ENCODE results near the gene KCNJ3.
"Not testable (repeated sequence)": the region's sequence is repeated elsewhere in the genome, so short reads cannot be mapped to it uniquely, and the experiment has no call there.

KCNJ3 gene

GRCh38 chr2:154849482-154849881 lies 151.0 kb downstream of the KCNJ3 start:
- Histone ChIP-seq H4K20me1 (ENCODE audit: insufficient read depth, low read length) (no peaks in the 10 kb centered on the region), H3K4me1 (ENCODE audit: insufficient read depth, low read length) (no peaks in the 10 kb centered on the region), H3K4me2 (ENCODE audit: insufficient read depth, low read length) (no peak overlapping the region), H3K27me3 (ENCODE audit: insufficient read depth, low read length, poor library complexity) (no peaks in the 10 kb centered on the region), H2AFZ (ENCODE audit: low read depth, low read length) (no peak overlapping the region), H3K79me2 (ENCODE audit: insufficient read depth, low read length) (no peaks in the 10 kb centered on the region), H3K9me3 (ENCODE audit: insufficient read depth, low read length, severe bottlenecking) (no peaks in the 10 kb centered on the region), H3K4me3 (ENCODE audit: low read depth in 1 of 2, low read length in 2 of 2) (no peak overlapping the region), H3K27ac (ENCODE audit: low read length) (no peak overlapping the region), H3K36me3 (ENCODE audit: insufficient read depth, low read length) (no peaks in the 10 kb centered on the region), H3K9ac (ENCODE audit: low read depth, low read length) (no peak overlapping the region)
- no peak for ATAC-seq (ENCODE audit: insufficient read depth, low read depth)
- no peak for DNase-seq
- no peak for TF ChIP-seq EZH2 (IDR thresholded peaks at IDR 0.05; ENCODE audit: borderline replicate concordance, low read depth, low read length, severe bottlenecking)
- TF ChIP-seq, protein P1, sequence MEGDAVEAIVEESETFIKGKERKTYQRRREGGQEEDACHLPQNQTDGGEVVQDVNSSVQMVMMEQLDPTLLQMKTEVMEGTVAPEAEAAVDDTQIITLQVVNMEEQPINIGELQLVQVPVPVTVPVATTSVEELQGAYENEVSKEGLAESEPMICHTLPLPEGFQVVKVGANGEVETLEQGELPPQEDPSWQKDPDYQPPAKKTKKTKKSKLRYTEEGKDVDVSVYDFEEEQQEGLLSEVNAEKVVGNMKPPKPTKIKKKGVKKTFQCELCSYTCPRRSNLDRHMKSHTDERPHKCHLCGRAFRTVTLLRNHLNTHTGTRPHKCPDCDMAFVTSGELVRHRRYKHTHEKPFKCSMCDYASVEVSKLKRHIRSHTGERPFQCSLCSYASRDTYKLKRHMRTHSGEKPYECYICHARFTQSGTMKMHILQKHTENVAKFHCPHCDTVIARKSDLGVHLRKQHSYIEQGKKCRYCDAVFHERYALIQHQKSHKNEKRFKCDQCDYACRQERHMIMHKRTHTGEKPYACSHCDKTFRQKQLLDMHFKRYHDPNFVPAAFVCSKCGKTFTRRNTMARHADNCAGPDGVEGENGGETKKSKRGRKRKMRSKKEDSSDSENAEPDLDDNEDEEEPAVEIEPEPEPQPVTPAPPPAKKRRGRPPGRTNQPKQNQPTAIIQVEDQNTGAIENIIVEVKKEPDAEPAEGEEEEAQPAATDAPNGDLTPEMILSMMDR (IDR thresholded peaks at IDR 0.05; ENCODE audit: borderline replicate concordance, extremely low read depth, low read length, poor library complexity, severe bottlenecking), result no peak

DNA sequence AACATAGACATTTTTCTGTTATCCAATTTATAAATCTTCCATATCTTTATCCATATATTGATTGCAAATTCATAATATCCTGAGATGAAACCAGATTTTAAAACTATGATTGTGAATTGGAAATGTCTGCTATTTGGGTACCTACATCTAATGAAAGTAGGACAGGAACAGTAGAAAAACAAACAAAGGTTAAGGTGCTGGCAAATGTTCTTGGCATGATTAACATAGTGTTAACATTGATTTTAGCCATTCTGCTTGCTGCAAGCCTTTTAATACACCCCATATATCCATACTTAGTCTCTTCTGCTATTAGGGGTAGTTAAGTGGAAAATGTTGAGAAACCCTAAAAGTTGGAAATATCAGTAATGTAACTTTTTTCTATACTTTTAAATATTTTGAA lies 152.0 kb downstream of the KCNJ3 start:
- H3K4me1 ChIP-seq (ENCODE audit: insufficient read depth, low read length), result no peaks in the 10 kb centered on the region
- no peak overlapping the region for H3K9ac ChIP-seq (ENCODE audit: low read depth, low read length)
- DNase-seq (no peak), ATAC-seq (ENCODE audit: insufficient read depth, low read depth) (no peak)
- no peak overlapping the region for H3K4me2 ChIP-seq (ENCODE audit: insufficient read depth, low read length)
- H3K79me2 ChIP-seq (ENCODE audit: insufficient read depth, low read length), result no peaks in the 10 kb centered on the region
- H3K27ac ChIP-seq (ENCODE audit: low read length), result no peak overlapping the region
- no peak overlapping the region for H3K4me3 ChIP-seq (ENCODE audit: low read depth in 1 of 2, low read length in 2 of 2)
- no peaks in the 10 kb centered on the region for H4K20me1 ChIP-seq (ENCODE audit: insufficient read depth, low read length)
- H3K27me3 ChIP-seq (ENCODE audit: insufficient read depth, low read length, poor library complexity), result no peaks in the 10 kb centered on the region
- no peaks in the 10 kb centered on the region for H3K9me3 ChIP-seq (ENCODE audit: insufficient read depth, low read length, severe bottlenecking)
- H3K36me3 ChIP-seq (ENCODE audit: insufficient read depth, low read length), result no peaks in the 10 kb centered on the region
- H2AFZ ChIP-seq (ENCODE audit: low read depth, low read length), result no peak overlapping the region
- TF ChIP-seq, protein P1 (IDR thresholded peaks at IDR 0.05; ENCODE audit: borderline replicate concordance, extremely low read depth, low read length, poor library complexity, severe bottlenecking), result no peak
- TF ChIP-seq EZH2 (IDR thresholded peaks at IDR 0.05; ENCODE audit: borderline replicate concordance, low read depth, low read length, severe bottlenecking), result no peak

- no peaks in the 10 kb centered on the region for H3K36me3 ChIP-seq (ENCODE audit: insufficient read depth, low read length)
- ATAC-seq (ENCODE audit: insufficient read depth, low read depth) (no peak), DNase-seq (no peak)
- H3K79me2 ChIP-seq (ENCODE audit: insufficient read depth, low read length), result no peaks in the 10 kb centered on the region
- H4K20me1 ChIP-seq (ENCODE audit: insufficient read depth, low read length), result no peaks in the 10 kb centered on the region
- H3K4me2 ChIP-seq (ENCODE audit: insufficient read depth, low read length), result no peak overlapping the region
- no peaks in the 10 kb centered on the region for H3K9me3 ChIP-seq (ENCODE audit: insufficient read depth, low read length, severe bottlenecking)
- no peaks in the 10 kb centered on the region for H3K4me1 ChIP-seq (ENCODE audit: insufficient read depth, low read length)
- H3K27me3 ChIP-seq (ENCODE audit: insufficient read depth, low read length, poor library complexity), result no peaks in the 10 kb centered on the region
- no peak overlapping the region for H3K27ac ChIP-seq (ENCODE audit: low read length)
- no peak overlapping the region for H3K9ac ChIP-seq (ENCODE audit: low read depth, low read length)
- no peak for TF ChIP-seq EZH2 (IDR thresholded peaks at IDR 0.05; ENCODE audit: borderline replicate concordance, low read depth, low read length, severe bottlenecking)
- TF ChIP-seq, protein P1 (IDR thresholded peaks at IDR 0.05; ENCODE audit: borderline replicate concordance, extremely low read depth, low read length, poor library complexity, severe bottlenecking), result no peak
- no peak overlapping the region for H3K4me3 ChIP-seq (ENCODE audit: low read depth in 1 of 2, low read length in 2 of 2)
- no peak overlapping the region for H2AFZ ChIP-seq (ENCODE audit: low read depth, low read length)
These were observed 156.6 kb downstream of the KCNJ3 start for GRCh38 chr2:154855138-154855537.

DNA sequence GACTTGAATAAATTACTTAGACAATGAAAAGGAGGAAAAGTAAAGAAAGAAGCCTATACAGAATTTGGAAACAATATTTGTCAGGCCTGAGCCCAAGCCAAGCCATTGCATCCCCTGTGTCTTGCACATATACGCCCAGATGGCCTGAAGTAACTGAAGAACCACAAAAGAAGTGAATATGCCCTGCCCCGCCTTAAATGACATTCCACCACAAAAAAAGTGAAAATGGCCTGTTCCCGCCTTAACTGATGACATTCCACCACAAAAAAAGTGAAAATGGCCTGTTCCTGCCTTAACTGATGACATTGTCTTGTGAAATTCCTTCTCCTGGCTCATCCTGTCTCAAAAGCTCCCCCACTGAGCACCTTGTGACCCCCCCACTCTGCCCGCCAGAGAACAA lies 168.7 kb downstream of the KCNJ3 start:
- H3K9me3 ChIP-seq (ENCODE audit: insufficient read depth, low read length, severe bottlenecking); H3K36me3 ChIP-seq (ENCODE audit: insufficient read depth, low read length); H4K20me1 ChIP-seq (ENCODE audit: insufficient read depth, low read length); ATAC-seq (ENCODE audit: insufficient read depth, low read depth); H3K4me1 ChIP-seq (ENCODE audit: insufficient read depth, low read length); H3K27ac ChIP-seq (ENCODE audit: low read length); H3K4me2 ChIP-seq (ENCODE audit: insufficient read depth, low read length); H3K27me3 ChIP-seq (ENCODE audit: insufficient read depth, low read length, poor library complexity); H3K9ac ChIP-seq (ENCODE audit: low read depth, low read length); DNase-seq; H2AFZ ChIP-seq (ENCODE audit: low read depth, low read length); H3K4me3 ChIP-seq (ENCODE audit: low read depth in 1 of 2, low read length in 2 of 2); H3K79me2 ChIP-seq (ENCODE audit: insufficient read depth, low read length): not testable (repeated sequence)
